ACHN (cell line): ENCODE measurements around the gene TMC6.
A peak's percentile ranks its signal among the peaks of the same experiment; 100 is the strongest.
"Not testable (repeated sequence)": the region's sequence is repeated elsewhere in the genome, so short reads cannot be mapped to it uniquely, and the experiment has no call there.

Experiments
- DNase-seq: peaks from one replicate; pipeline ENCODE4 v3.0.0-alpha.2; 2015
- in situ Hi-C: cut with HindIII; loops from 2 replicates; pipeline ENCODE4 v1.10.0; 2017; ENCODE audit warnings: low sequenced_read_pairs, low pct_ligation_motif_present, low pct_unique_long_range_greater_than_20kb

TMC6 gene

DNA sequence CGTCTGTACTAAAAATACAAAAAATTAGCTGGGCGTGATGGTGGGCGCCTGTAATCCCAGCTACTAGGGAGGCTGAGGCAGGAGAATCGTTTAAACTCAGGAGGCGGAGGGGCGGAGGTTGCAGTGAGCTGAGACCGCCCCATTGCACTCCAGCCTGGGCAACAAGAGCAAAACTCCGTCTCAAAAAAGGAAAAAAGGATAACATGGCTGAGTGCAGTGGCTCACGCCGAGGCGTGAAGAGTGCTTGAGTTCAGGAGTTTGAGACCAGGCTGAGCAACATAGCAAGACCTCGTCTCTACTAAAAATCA is 11.3 kb upstream of the TMC6 start:
- DNase-seq, in situ Hi-C loops: not testable (repeated sequence)

DNA sequence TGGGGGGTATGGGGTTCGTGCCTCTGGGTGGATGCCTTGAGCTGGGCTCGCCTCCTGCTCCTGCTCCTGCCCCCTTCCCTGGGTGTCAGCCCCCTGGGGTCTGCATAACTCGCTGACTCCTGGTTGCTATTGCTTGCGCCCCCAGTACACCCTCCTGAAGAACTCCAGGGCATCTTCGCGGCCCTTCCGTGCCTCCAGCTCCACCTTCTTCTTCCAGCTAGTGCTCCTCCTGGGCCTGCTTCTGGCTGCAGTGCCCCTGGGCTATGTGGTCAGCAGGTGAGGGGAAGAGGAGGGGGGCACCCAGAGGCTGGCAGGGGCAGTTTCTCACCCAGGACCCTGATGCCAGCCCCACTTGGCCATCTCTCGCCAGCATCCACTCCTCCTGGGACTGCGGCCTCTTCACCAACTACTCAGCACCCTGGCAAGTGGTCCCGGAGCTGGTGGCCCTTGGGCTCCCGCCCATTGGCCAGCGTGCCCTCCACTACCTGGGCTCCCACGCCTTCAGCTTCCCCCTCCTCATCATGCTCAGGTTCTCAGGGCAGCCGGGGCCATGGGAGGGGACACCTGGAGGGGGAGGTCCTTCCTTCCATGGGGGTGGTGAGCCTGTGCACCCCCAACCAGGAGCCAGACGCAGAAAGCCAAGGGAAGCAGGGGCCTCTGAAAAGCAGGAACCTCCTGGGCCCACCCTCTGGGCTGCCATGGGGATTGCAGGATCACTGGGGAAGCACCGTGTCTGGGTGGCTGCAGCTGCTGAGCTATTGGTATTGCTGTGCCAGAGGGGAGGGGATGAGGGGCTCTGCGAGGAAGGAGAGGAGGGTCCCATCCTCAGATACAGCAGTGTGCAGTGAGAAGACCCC is 9.9 kb upstream of the TMC6 start:
- DNase-seq = no peak
- in situ Hi-C loops = no loop called here

DNA sequence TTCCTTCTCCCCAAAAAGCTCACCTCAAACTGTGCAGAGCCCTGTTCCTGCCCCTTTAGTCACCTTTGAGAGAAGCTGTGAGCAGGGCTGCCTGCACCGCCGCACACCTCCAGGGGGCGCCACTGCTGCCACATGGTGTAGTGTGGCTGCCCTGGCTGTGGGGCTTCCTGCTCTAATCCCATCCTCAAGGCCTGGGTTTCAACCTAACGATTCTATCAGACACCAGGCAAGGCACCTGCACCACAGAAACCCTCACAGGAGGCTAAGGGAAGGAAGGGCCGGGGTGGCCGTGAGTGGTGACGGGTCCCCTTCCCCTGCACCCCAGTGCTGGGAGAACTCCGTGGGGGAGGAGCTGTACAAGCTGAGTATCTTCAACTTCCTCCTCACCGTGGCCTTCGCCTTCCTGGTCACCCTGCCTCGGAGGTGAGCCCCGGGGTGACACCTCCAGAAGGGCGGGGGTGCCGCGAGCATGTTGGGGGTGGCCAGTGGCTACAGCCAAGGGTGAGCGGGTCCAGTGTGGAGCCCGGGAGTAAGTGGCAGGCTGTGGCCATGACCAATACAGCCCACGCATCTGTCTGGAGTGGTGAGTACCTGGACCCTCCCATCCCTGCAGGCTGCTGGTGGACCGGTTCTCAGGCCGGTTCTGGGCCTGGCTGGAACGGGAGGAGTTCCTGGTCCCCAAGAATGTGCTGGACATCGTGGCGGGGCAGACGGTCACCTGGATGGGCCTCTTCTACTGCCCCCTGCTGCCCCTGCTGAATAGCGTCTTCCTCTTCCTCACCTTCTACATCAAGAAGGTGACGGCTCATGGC is 9.0 kb upstream of the TMC6 start:
- in situ Hi-C loops = no loop called here
- no peak for DNase-seq

DNA sequence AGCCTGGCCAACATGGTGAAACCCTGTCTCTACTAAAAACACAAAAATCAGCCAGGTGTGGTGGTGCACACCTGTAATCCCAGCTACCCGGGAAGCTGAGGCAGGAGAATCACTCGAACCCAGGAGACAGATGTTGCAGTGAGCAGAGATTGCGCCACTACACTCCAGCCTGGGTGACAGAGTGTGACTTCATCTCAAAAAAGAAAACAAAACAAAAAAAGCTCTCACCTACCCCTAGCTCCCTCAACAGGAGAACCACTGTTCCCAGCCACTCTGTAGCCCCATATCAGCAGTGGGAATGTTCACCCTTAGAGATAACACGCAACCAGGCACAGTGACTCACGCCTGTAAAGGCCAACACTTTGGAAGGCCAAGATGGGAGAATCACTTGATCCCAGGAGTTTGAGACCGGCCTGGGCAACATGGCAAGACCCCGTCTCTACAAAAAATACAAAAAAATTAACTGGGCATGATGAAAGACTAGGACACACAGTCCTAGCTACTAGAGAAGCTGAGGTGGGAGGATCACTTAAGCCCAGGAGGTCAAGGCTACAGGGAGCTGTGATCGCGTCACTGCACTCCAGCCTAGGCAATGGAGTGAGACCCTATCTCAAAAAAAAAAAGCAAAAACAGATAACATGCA is 7.4 kb upstream of the TMC6 start:
- DNase-seq = no peak
- in situ Hi-C loops = no loop called here

DNA sequence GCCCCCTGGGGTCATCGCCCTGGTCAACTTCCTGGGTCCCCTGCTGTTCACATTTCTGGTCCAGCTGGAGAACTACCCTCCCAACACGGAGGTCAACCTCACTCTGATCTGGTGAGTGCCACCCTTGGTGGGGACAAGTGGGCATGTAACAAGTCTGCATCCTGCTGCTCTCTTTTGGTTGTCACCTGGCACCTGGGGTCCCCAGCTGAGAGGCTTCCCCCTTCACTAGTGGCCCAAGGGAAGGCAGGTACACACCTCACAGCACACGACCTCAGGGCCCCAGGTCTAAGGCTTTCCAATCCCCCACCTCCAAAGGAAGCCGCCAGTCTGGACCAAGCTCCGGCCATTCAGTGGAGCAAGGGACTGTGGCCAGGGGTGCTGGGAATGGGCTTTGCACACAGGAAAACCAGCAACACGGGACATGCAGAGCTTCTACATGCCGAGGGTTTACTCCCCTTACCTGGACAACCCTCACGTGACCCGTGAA is 6.4 kb upstream of the TMC6 start:
- in situ Hi-C loops = no loop called here
- no peak for DNase-seq

- in situ Hi-C loops = no loop called here
- peak; percentile 72 for DNase-seq
Observed at GRCh38 chr17:78133971-78134898, 5.7 kb upstream of the TMC6 start.

GRCh38 chr17:78133179-78133951 is 4.8 kb upstream of the TMC6 start:
- DNase-seq = no peak
- in situ Hi-C loops = no loop called here

DNA sequence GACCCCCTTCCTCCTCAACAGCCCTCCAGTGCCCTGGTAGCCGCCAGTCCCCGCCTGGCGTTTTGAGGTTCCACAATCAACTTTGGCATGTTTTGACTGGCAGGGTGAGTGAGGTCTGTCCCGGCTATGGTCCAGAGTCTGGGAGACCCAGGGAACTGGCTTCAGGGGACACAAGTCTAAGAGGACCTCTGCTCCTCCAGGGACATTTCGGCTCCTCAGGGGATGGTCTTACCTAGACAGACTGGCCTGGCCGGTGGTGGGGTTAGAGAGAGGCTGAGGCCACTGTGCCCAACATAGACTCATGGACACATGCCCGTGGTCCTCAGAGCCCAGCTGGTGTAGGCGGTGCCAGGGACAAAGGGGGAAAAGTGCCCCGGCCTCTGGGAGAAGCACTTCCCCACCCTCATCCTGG is 4.2 kb upstream of the TMC6 start:
- in situ Hi-C loops = no loop called here
- no peak for DNase-seq

DNA sequence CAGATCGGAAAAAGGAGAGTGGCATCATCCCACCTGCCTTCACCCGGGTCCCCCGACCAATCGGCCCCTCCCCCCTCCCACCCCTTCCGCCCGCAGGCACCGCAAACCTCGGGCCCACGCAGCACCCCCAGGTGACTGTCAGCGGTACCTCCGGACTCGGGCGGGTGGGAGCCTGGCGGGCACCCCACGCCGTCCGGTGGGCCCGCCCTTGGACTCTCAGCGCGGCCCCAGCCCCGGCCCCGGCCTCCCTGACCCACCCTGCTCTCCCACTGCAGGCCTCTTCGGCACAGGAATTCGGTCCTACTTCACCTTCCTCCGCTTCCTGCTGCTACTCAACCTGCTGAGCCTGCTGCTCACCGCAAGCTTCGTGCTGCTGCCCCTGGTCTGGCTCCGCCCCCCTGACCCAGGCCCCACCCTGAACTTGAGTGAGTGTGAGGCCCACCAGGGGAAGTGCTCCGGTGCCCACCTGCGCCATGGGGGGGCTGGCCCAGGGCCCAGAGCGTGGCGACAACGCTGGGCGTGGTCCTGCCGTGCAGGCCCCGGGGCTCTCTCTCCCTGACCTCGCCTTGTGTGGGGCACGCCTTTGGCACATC is 3.6 kb upstream of the TMC6 start:
- DNase-seq = no peak
- in situ Hi-C loops = no loop called here

DNA sequence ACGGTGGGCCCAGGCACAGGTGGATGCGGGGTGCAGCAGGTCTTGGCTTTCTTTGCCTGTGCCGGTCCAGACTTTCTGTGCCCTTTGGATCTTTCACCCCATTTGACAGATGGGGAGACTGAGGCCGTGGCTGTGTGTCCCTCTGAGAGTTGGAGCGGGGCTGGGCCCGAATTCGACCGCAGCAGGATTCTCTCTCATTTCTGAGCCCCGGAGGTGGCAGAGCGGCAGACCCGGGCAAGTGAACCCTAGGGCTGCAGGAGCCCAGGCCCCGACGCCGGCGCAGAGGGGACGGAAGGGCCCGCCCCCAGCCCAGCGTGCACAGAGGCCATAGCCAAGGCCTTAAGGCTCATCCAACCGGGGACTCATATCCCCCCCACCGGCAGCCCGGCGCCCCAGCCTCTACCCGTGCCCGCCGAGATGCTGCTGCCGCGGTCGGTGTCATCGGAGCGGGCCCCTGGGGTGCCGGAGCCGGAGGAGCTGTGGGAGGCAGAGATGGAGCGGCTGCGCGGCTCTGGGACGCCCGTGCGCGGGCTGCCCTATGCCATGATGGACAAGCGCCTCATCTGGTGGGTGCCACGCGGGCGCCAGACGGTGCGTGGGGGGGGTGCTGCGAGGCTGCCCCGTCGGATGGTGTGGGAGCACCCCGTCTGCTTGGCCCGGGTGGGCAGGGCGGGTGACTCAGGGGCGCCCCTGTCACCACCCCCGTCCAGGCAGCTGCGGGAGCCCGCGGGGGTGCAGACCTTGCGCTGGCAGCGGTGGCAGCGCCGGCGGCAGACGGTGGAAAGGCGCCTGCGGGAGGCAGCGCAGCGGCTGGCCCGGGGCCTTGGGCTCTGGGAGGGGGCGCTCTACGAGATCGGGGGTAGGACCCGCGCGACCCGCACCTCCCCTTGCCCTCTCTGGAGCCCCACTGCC is 2.9 kb upstream of the TMC6 start:
- DNase-seq = no peak
- in situ Hi-C loops = no loop called here

DNA sequence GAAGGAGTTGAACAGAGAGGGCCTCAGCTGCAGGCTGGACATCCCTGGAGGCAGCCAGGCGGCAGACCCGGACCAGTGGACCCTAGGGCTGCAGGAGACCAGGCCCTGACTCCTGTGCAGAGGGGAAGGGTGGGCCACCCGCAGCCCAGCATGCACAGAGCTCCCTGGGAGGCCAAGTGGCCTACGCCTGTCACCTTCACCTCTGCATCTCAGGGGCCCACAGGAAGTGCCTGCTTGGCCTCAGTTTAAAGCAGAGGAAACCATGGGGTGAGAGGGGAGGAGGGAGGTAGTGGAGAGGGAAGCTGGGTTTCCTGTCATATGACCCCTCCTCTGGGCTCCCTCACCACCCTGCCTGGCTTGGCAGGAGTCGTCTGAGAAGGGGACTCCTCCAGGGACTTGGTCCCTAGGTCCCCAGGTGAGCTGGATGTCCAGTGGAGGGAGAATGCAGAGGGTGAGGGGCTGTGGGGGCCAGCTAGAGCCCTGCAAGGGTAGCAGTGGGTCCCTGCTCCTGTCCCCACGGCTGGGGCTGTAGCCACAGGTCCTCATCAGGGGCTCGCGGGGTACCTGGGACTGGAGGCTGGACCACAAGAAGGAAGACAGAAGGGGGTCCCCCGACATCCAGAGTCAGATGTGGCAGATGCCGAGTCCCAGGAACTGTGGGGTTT is 2.0 kb upstream of the TMC6 start, which contains the start of gene TMC8:
Gene TMC8, plus strand, starts transcription at position 335 of the 665 bp plus-strand sequence. CDS start 818 bp downstream, outside the sequence.
- in situ Hi-C loops = no loop called here
- no peak for DNase-seq

GRCh38 chr17:78130090-78130436 is 1.5 kb upstream of the TMC6 start:
- in situ Hi-C loops = no loop called here

DNA sequence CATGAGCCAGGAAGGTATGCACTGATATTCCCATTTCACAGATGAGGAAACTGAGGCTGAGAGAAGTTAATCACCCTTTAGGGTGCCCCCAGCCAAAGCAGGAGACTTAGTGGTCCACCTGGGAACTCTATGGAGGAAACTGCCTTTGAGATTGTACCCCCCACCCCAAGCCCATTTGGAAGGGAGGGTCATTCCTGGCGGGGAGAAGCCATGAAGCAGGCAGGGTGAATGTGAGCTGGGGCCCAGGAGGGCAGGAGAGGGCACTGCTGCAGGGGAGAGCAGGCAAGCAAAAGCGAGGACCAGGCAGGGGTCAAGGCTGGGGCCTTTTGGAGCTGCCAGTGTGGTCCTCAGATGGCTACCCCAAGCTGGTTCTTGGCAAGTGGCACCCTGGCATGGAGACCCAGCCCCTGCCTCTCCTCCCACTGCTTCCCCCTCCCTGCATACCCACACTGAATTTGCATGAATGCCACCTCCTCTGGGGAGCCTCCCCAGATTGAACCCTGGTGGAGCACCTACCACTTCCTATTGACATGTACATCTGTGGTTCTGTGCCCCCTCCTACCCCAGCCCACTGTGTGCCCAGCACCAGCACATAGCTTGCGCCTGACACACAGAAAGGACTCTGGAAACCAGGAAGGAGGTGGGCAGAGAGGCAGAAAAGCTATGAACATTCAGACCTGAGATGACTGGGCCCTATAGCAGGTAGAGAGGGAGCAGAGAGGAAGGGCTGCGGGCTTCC is 965 bp upstream of the TMC6 start:
- in situ Hi-C loops = no loop called here
- DNase-seq = no peak

More at GRCh38 chr17:78130090-78130436, 1.5 kb upstream of the TMC6 start:
- DNase-seq = no peak

DNA sequence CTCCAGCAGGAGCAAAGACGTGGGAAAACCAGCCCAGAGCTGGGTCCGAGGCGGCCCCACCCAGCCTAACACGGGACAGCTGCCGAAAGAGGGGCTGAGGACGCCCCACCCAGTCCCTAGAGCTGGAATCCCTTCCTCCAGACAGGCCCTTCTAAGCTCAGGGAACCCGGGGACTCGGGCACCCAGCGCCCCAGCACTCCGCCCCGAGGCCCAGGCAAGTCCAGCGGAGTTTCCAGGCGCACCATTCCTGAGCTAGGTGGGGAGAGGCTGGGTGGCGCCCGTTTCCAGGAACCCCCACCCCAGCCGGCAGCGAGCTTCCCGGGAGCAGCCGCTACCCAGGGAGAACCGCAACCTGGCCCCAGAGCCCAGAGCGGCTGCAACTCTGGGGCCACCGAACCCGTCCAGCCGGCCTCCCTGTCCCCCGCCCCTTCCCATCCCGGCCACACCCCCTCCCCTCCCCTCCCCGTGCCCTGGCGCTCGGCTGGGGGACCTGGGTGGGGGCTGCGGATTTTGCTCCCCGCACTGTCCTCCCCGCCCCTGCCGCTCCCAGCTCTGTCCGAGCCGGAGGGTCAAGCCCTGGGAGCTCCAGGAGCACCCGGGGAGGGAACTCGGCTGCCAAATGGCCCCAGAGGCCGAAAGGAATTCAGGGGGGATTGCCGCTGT is 536 bp downstream of the TMC6 start:
- in situ Hi-C loops = no loop called here
- no peak for DNase-seq
